ENCODE results near the gene PKLR.

PKLR gene

GRCh38 chr1:155285063-155285462 is 16.2 kb downstream of the PKLR start:
- Histone ChIP-seq H2AFZ (ENCODE audit: low read length, unreplicated experiment) (no peak overlapping the region), H3K4me3 (ENCODE audit: low read depth, low read length) (no peak overlapping the region), H3K27me3 (ENCODE audit: insufficient read depth, low read length) (0 out of 2 replicates have a peak, but pooled peaks cover 2% of the 10 kb centered on the region), H3K36me3 (ENCODE audit: insufficient read depth, low read length) (no peaks in the 10 kb centered on the region), H3K4me1 (ENCODE audit: control insufficient read depth, insufficient read depth, low read length, unreplicated experiment) (no peaks in the 10 kb centered on the region), H3K27ac (ENCODE audit: low read depth, low read length) (no peak overlapping the region), H3K79me2 (ENCODE audit: control insufficient read depth, insufficient read depth, low read length, unreplicated experiment) (no peaks in the 10 kb centered on the region)

- Histone ChIP-seq H3K79me2 (ENCODE audit: control insufficient read depth, insufficient read depth, low read length, unreplicated experiment) (no peaks in the 10 kb centered on the region), H3K27ac (ENCODE audit: low read depth, low read length) (no peak overlapping the region), H3K4me3 (ENCODE audit: low read depth, low read length) (no peak overlapping the region), H3K36me3 (ENCODE audit: insufficient read depth, low read length) (no peaks in the 10 kb centered on the region), H2AFZ (ENCODE audit: low read length, unreplicated experiment) (no peak overlapping the region), H3K4me1 (ENCODE audit: control insufficient read depth, insufficient read depth, low read length, unreplicated experiment) (no peaks in the 10 kb centered on the region), H3K27me3 (ENCODE audit: insufficient read depth, low read length) (no peaks in the 10 kb centered on the region)
Measured at GRCh38 chr1:155284476-155284875, 16.8 kb downstream of the PKLR start.

- peaks cover 5% of the 10 kb centered on the region for H3K4me1 ChIP-seq (ENCODE audit: control insufficient read depth, insufficient read depth, low read length, unreplicated experiment)
- H2AFZ ChIP-seq (ENCODE audit: low read length, unreplicated experiment) = no peak overlapping the region
- no peaks in the 10 kb centered on the region for H3K27me3 ChIP-seq (ENCODE audit: insufficient read depth, low read length)
- H3K4me3 ChIP-seq (ENCODE audit: low read depth, low read length) = no peak overlapping the region
- H3K27ac ChIP-seq (ENCODE audit: low read depth, low read length) = no peak overlapping the region
- no peaks in the 10 kb centered on the region for H3K79me2 ChIP-seq (ENCODE audit: control insufficient read depth, insufficient read depth, low read length, unreplicated experiment)
- H3K36me3 ChIP-seq (ENCODE audit: insufficient read depth, low read length) = no peaks in the 10 kb centered on the region
Measured at GRCh38 chr1:155282488-155283091, 18.6 kb downstream of the PKLR start.

GRCh38 chr1:155279268-155279667 is 22.0 kb downstream of the PKLR start:
- no peak overlapping the region for H3K27ac ChIP-seq (ENCODE audit: low read depth, low read length)
- H3K36me3 ChIP-seq (ENCODE audit: insufficient read depth, low read length) = no peaks in the 10 kb centered on the region
- no peaks in the 10 kb centered on the region for H3K79me2 ChIP-seq (ENCODE audit: control insufficient read depth, insufficient read depth, low read length, unreplicated experiment)
- H3K4me3 ChIP-seq (ENCODE audit: low read depth, low read length) = no peak overlapping the region
- H2AFZ ChIP-seq (ENCODE audit: low read length, unreplicated experiment) = no peak overlapping the region
- H3K4me1 ChIP-seq (ENCODE audit: control insufficient read depth, insufficient read depth, low read length, unreplicated experiment) = peaks cover 9% of the 10 kb centered on the region
- H3K27me3 ChIP-seq (ENCODE audit: insufficient read depth, low read length) = no peaks in the 10 kb centered on the region

GRCh38 chr1:155278689-155279160 is 22.5 kb downstream of the PKLR start:
- H2AFZ ChIP-seq (ENCODE audit: low read length, unreplicated experiment) = no peak overlapping the region
- H3K79me2 ChIP-seq (ENCODE audit: control insufficient read depth, insufficient read depth, low read length, unreplicated experiment) = no peaks in the 10 kb centered on the region
- no peaks in the 10 kb centered on the region for H3K27me3 ChIP-seq (ENCODE audit: insufficient read depth, low read length)
- H3K4me3 ChIP-seq (ENCODE audit: low read depth, low read length) = no peak overlapping the region
- peaks cover 12% of the 10 kb centered on the region for H3K4me1 ChIP-seq (ENCODE audit: control insufficient read depth, insufficient read depth, low read length, unreplicated experiment)
- H3K36me3 ChIP-seq (ENCODE audit: insufficient read depth, low read length) = no peaks in the 10 kb centered on the region
- no peak overlapping the region for H3K27ac ChIP-seq (ENCODE audit: low read depth, low read length)

GRCh38 chr1:155277902-155278688 is 23.1 kb downstream of the PKLR start:
- Histone ChIP-seq H3K4me1 (ENCODE audit: control insufficient read depth, insufficient read depth, low read length, unreplicated experiment) (peaks cover 13% of the 10 kb centered on the region), H3K36me3 (ENCODE audit: insufficient read depth, low read length) (no peaks in the 10 kb centered on the region), H2AFZ (ENCODE audit: low read length, unreplicated experiment) (peak overlapping the region; percentile 88), H3K27ac (ENCODE audit: low read depth, low read length) (no peak overlapping the region), H3K4me3 (ENCODE audit: low read depth, low read length) (peak overlapping the region; percentile 86), H3K79me2 (ENCODE audit: control insufficient read depth, insufficient read depth, low read length, unreplicated experiment) (no peaks in the 10 kb centered on the region), H3K27me3 (ENCODE audit: insufficient read depth, low read length) (no peaks in the 10 kb centered on the region)

- H3K36me3 ChIP-seq (ENCODE audit: insufficient read depth, low read length) = no peaks in the 10 kb centered on the region
- H3K4me3 ChIP-seq (ENCODE audit: low read depth, low read length) = peak within 1 kb of the TSS; percentile 86
- no peak within 1 kb of the TSS for H3K27ac ChIP-seq (ENCODE audit: low read depth, low read length)
- H3K4me1 ChIP-seq (ENCODE audit: control insufficient read depth, insufficient read depth, low read length, unreplicated experiment) = peaks cover 13% of the 10 kb centered on the region
- H2AFZ ChIP-seq (ENCODE audit: low read length, unreplicated experiment) = peak within 1 kb of the TSS; percentile 88
- peaks cover 7% of the 10 kb centered on the region for H3K79me2 ChIP-seq (ENCODE audit: control insufficient read depth, insufficient read depth, low read length, unreplicated experiment)
- no peaks in the 10 kb centered on the region for H3K27me3 ChIP-seq (ENCODE audit: insufficient read depth, low read length)
Measured at GRCh38 chr1:155277070-155277901, 24.0 kb downstream of the PKLR start, which contains the start of gene HCN3. Gene HCN3, plus strand, starts transcription at chr1:155277463. Its CDS starts 128 bp downstream, at chr1:155277591.

- H3K79me2 ChIP-seq (ENCODE audit: control insufficient read depth, insufficient read depth, low read length, unreplicated experiment) = peaks cover 34% of the 10 kb centered on the region
- peaks cover 13% of the 10 kb centered on the region for H3K4me1 ChIP-seq (ENCODE audit: control insufficient read depth, insufficient read depth, low read length, unreplicated experiment)
- no peaks in the 10 kb centered on the region for H3K27me3 ChIP-seq (ENCODE audit: insufficient read depth, low read length)
- H3K4me3 ChIP-seq (ENCODE audit: low read depth, low read length) = peak within 1 kb of the TSS; percentile 88
- H3K27ac ChIP-seq (ENCODE audit: low read depth, low read length) = peak within 1 kb of the TSS; percentile 79
- peak within 1 kb of the TSS; percentile 64 for H2AFZ ChIP-seq (ENCODE audit: low read length, unreplicated experiment)
- peaks cover 11% of the 10 kb centered on the region; the same call in 1 of the 2 replicates for H3K36me3 ChIP-seq (ENCODE audit: insufficient read depth, low read length)
Measured at GRCh38 chr1:155273343-155274245, 27.6 kb downstream of the PKLR start, which contains the start of gene CLK2. Gene CLK2, minus strand, starts transcription at chr1:155273504. Its CDS starts 2,527 bp downstream, at chr1:155270977.

- Histone ChIP-seq H3K4me1 (ENCODE audit: control insufficient read depth, insufficient read depth, low read length, unreplicated experiment) (peaks cover 8% of the 10 kb centered on the region), H3K79me2 (ENCODE audit: control insufficient read depth, insufficient read depth, low read length, unreplicated experiment) (peaks cover 34% of the 10 kb centered on the region), H3K4me3 (ENCODE audit: low read depth, low read length) (peak overlapping the region; percentile 88), H3K36me3 (ENCODE audit: insufficient read depth, low read length) (peaks cover 20% of the 10 kb centered on the region), H3K27me3 (ENCODE audit: insufficient read depth, low read length) (no peaks in the 10 kb centered on the region), H3K27ac (ENCODE audit: low read depth, low read length) (peak overlapping the region; percentile 79), H2AFZ (ENCODE audit: low read length, unreplicated experiment) (peak overlapping the region; percentile 64)
Measured at GRCh38 chr1:155272466-155273342, 28.5 kb downstream of the PKLR start.

Data from ACC112 (cell line).